K562 treated with DMSO at 1 percent for 12 hours (cell line): ENCODE measurements around the gene RCOR3. TPM values are rescaled to one million over a fixed set of nuclear protein-coding genes. Genes with fewer than 3 reads are reported as not detected.

Experiments used
- total RNA-seq: library from RNA; unstranded; fragments of 300-600 nt; gene quantifications from 2 replicates; pipeline ENCODE4 v1.2.3, GENCODE V29; 2022; ENCODE audit not compliant: insufficient read depth

The RCOR3 gene
- total RNA-seq, result 11.9 and 29.5 TPM in 2 replicates

DNA sequence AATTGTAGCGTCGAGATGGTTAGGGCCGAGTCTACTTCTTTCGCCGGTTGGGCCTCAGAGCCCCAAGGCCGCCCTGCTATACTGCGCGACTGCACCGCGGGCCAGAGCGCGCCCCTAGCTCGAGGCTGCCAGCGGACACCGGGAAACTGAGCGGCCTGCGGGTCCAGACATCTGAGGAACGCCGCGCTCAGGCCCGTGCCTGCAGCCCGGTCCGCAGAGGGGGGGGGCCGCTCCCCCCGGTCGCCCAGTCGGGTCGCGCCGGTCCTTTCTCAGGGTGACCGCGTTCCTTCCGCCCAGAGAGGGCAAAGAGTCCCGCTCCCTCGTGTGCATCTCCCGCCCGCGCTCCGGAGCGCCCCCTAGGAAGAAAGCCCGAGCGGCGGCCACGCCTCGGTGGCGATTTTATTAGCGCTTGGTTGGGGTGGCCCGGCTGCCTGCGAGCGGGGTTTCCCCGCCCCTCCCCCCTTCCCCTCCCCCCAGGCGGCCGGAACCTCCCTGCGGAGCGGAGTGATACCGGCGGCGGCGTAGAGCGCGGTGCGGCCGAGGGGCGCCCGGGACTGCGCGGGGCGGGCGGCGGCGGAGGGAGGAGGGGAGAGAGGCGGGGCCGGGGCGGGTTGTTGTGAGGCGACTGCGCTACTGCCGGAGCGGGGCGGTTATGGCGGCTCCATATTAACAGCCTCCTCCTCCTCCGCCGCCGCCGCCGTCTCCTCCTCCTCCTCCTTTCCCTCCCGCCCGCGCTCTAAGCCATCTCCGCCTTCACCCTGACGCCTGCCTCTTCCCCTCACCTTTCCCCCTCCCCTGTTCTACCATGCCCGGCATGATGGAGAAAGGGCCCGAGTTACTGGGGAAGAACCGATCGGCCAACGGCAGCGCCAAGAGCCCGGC is at the start of gene RCOR3:
TSS of gene RCOR3 (plus strand) at position 611 of the 882 bp plus-strand sequence. CDS start at position 806, 195 bp downstream.

DNA sequence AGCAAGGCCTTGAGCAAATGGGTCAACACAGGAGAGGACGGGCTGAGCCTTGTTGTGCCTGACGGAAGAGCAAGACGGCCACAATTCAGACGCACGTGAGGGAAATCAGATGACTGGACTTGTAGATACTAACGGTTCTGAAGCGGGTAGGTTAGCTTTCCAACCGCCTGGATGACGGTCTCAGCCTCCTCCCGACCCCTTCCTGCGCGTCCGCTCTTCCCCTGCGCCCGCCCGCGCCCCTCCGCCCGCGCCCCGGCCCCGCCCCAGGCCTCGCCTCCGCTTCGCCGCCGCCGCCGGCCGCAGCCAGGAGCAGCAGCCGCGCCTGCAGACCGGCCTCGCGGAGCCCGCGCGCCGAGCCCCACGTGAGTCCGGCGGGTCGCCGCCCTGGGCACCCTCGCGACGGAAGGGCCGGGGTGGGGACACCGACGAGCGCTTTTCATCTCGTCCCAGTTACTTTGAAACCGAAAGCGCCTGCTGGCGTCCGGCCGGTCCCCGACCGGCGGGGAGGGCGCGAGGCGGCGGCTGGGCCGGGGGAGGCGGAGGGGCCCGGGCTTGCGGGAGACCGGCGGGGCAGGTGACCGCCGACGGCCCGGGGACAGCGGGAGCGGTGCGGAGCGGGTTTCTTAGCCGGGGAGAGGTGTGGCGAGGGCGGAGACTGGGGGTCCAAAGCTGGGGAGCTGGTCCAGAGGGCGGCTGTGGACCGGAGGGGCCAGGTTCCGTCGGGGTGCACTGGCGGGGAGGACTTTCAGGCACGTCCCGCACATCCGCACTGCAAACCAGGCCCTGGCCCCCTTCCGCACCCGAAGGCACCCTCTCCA is 67.6 kb downstream of the RCOR3 start, which contains the start of gene TRAF5:
TSS of gene TRAF5 (plus strand) at position 306 of the 818 bp plus-strand sequence. CDS start 26,407 bp downstream, outside the sequence.

Other genes with a start within 250 kb of the RCOR3 start
- not detected in 2 replicates for gene KCNH1, start 125.2 kb upstream of the RCOR3 start, total RNA-seq
- 1.6 and 9.6 TPM in 2 replicates for gene TRAF5, start 67.5 kb downstream of the RCOR3 start, total RNA-seq
- not detected in 2 replicates for gene RD3, start 232.8 kb downstream of the RCOR3 start, total RNA-seq